ENCODE results near the gene ECI1. TPM values are rescaled to one million over a fixed set of nuclear protein-coding genes. Genes with fewer than 3 reads are reported as not detected.

The ECI1 gene
- total and polyA plus RNA-seq, 2 of the 13 experiments (the other 11 are each of a cell fraction or from before 2014, with no cell fraction given), result 82.0 to 102 TPM

DNA sequence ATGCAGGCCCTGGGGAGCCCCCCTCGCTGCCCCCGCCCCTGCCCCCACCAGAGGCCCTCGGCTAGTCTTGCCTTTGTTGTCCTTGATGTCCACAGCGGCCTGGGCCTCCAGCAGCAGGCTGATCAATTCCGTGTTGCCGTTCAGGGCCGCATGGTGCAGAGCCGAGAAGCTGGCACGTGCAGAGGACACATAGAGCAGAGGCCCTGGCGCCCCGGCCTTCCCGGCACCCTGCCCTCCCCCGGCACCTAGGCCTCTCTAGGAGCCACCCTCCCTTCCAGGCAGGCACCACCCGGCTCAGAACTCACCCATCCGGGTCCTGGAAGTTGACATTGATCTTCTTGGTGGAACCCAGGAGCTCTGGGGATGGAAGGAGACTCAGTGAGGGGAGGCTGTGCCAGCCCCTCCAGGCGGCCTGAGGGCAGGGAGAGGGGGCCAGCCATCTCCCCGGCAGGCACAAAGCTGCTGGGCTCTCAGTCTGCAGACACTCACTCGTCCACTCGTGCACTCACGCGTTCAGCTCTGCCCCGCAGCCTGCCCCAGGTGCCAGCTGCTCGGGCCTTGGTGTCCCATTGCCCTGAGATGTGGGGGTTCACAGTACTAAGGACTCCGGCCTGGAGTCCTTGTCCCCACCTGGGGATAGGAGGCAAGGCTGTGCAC lies 61.3 kb downstream of the ECI1 start (continued):
- TF ChIP-seq ZHX2 (IDR thresholded peaks at IDR 0.05; ENCODE audit: low read depth) (no peak), ZHX2 (CRISPR knock-in tag; IDR thresholded peaks at IDR 0.05; ENCODE audit: borderline replicate concordance) (no peak), NR2F1 (CRISPR knock-in tag; IDR thresholded peaks at IDR 0.05) (no peak), ZEB1 (IDR thresholded peaks at IDR 0.05; ENCODE audit: insufficient replicate concordance, low read depth) (no peak), ZBTB26 (CRISPR knock-in tag; IDR thresholded peaks at IDR 0.05; ENCODE audit: borderline replicate concordance) (no peak), DPF2 (CRISPR knock-in tag; IDR thresholded peaks at IDR 0.05; ENCODE audit: borderline replicate concordance, low read depth) (no peak), MEIS1 (CRISPR knock-in tag; IDR thresholded peaks at IDR 0.05; ENCODE audit: borderline replicate concordance) (peak; percentile 34; the same call in 1 of the 2 replicates), SOX6 (IDR thresholded peaks at IDR 0.05) (no peak), SOX6 (CRISPR knock-in tag; IDR thresholded peaks at IDR 0.05) (no peak), SRF (IDR thresholded peaks at IDR 0.05; ENCODE audit: low read depth, low read length) (no peak), ZBTB42 (CRISPR knock-in tag; IDR thresholded peaks at IDR 0.05) (no peak), MZF1 (CRISPR knock-in tag; IDR thresholded peaks at IDR 0.05; ENCODE audit: borderline replicate concordance) (no peak), ZMAT3 (CRISPR knock-in tag; conservative IDR thresholded peaks at IDR 0.05) (0 out of 2 replicates have a peak, but pooled peaks have one; percentile 29)
- TF ChIP-seq, protein P1, sequence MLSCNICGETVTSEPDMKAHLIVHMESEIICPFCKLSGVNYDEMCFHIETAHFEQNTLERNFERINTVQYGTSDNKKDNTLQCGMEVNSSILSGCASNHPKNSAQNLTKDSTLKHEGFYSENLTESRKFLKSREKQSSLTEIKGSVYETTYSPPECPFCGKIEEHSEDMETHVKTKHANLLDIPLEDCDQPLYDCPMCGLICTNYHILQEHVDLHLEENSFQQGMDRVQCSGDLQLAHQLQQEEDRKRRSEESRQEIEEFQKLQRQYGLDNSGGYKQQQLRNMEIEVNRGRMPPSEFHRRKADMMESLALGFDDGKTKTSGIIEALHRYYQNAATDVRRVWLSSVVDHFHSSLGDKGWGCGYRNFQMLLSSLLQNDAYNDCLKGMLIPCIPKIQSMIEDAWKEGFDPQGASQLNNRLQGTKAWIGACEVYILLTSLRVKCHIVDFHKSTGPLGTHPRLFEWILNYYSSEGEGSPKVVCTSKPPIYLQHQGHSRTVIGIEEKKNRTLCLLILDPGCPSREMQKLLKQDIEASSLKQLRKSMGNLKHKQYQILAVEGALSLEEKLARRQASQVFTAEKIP (CRISPR knock-in tag; IDR thresholded peaks at IDR 0.05; ENCODE audit: borderline replicate concordance), result no peak
- TF ChIP-seq, protein P2, sequence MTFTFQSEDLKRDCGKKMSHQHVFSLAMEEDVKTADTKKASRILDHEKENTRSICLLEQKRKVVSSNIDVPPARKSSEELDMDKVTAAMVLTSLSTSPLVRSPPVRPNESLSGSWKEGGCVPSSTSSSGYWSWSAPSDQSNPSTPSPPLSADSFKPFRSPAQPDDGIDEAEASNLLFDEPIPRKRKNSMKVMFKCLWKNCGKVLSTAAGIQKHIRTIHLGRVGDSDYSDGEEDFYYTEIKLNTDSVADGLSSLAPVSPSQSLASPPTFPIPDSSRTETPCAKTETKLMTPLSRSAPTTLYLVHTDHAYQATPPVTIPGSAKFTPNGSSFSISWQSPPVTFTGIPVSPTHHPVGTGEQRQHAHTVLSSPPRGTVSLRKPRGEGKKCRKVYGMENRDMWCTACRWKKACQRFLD (CRISPR knock-in tag; IDR thresholded peaks at IDR 0.05; ENCODE audit: borderline replicate concordance), result no peak
- TF ChIP-seq, protein P3, sequence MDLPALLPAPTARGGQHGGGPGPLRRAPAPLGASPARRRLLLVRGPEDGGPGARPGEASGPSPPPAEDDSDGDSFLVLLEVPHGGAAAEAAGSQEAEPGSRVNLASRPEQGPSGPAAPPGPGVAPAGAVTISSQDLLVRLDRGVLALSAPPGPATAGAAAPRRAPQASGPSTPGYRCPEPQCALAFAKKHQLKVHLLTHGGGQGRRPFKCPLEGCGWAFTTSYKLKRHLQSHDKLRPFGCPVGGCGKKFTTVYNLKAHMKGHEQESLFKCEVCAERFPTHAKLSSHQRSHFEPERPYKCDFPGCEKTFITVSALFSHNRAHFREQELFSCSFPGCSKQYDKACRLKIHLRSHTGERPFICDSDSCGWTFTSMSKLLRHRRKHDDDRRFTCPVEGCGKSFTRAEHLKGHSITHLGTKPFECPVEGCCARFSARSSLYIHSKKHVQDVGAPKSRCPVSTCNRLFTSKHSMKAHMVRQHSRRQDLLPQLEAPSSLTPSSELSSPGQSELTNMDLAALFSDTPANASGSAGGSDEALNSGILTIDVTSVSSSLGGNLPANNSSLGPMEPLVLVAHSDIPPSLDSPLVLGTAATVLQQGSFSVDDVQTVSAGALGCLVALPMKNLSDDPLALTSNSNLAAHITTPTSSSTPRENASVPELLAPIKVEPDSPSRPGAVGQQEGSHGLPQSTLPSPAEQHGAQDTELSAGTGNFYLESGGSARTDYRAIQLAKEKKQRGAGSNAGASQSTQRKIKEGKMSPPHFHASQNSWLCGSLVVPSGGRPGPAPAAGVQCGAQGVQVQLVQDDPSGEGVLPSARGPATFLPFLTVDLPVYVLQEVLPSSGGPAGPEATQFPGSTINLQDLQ (CRISPR knock-in tag; IDR thresholded peaks at IDR 0.05), result no peak

Measured in HepG2 (cell line).